Measurements from ENCODE around the gene ZNF780B. TPM values are rescaled to one million over a fixed set of nuclear protein-coding genes. Genes with fewer than 3 reads are reported as not detected.
"Not testable (repeated sequence)": the region's sequence is repeated elsewhere in the genome, so short reads cannot be mapped to it uniquely, and the experiment has no call there.

Gene ZNF780B
- total RNA-seq, 2 experiments from 2014 or later, result 18.6 to 25.7 TPM

- DNase-seq, result no peak
- CTCF ChIA-PET, result no interaction called here
- Mint-ChIP-seq H3K4me1 (no peaks in the 10 kb centered on the region), H3K9me3 (ENCODE audit: low read depth) (peaks cover 38% of the 10 kb centered on the region), H3K36me3 (peaks cover 96% of the 10 kb centered on the region), H3K27me3 (no peaks in the 10 kb centered on the region), H3K4me3 (no peak overlapping the region), H3K27ac (no peak overlapping the region)
- ATAC-seq, result no peak
Observed at GRCh38 chr19:40078377-40078776, 22.3 kb upstream of the ZNF780B start.

- no peak overlapping the region for H3K4me3 Mint-ChIP-seq
- H3K27me3 Mint-ChIP-seq, result no peaks in the 10 kb centered on the region
- no peak for ATAC-seq
Observed at GRCh38 chr19:40070058-40070457, 14.0 kb upstream of the ZNF780B start.

GRCh38 chr19:40059624-40060023 lies 3.6 kb upstream of the ZNF780B start:
- H3K4me1 Mint-ChIP-seq, result peaks cover 16% of the 10 kb centered on the region
- peaks cover 24% of the 10 kb centered on the region for H3K9me3 Mint-ChIP-seq (ENCODE audit: low read depth)
- peaks cover 15% of the 10 kb centered on the region for H3K27me3 Mint-ChIP-seq
- H3K4me3 Mint-ChIP-seq, result no peak overlapping the region
- no peak overlapping the region for H3K27ac Mint-ChIP-seq
- DNase-seq (no peak), ATAC-seq (no peak)
- CTCF ChIA-PET, result interaction anchor here (1.2 kb wide), 1 partner anchor 62 kb away, joined by 4 read pairs; the partner anchor contains the start of gene ZNF546
- peaks cover 14% of the 10 kb centered on the region for H3K36me3 Mint-ChIP-seq

More at GRCh38 chr19:40070058-40070457, 14.0 kb upstream of the ZNF780B start:
- H3K4me1 Mint-ChIP-seq, result no peaks in the 10 kb centered on the region
- CTCF ChIA-PET, result no interaction called here
- peaks cover 24% of the 10 kb centered on the region for H3K9me3 Mint-ChIP-seq (ENCODE audit: low read depth)
- no peak overlapping the region for H3K27ac Mint-ChIP-seq
- peaks cover 38% of the 10 kb centered on the region for H3K36me3 Mint-ChIP-seq
- DNase-seq, result no peak

DNA sequence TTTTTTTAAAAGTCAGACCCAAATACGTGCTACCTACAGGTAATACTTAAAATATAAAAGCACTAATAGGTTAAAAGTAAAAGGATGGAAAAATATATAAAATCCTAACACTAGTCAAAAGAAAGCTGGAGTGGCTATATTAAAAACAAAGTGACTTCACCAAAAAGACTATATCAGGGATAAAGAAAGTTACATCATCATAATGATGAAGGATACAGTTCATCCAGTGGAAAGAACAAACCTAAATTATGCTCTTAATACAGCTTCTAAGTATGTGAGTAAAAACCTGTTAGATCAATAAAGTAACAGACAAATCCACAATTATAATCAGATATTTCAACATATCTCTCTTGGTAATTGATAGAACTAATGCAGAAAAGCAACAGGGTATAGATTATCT lies 1.1 kb upstream of the ZNF780B start:
- CTCF ChIA-PET, result interaction anchor here (1.2 to 1.5 kb wide), 3 partner anchors 86 to 506 kb away, joined by 3 to 4 read pairs (median 4); partner anchors contain the start of gene PSMC4
- peaks cover 30% of the 10 kb centered on the region for H3K4me1 Mint-ChIP-seq

GRCh38 chr19:40056505-40056904 lies 474 bp upstream of the ZNF780B start:
- Mint-ChIP-seq H3K9me3 (ENCODE audit: low read depth) (peaks cover 14% of the 10 kb centered on the region), H3K36me3 (peaks cover 36% of the 10 kb centered on the region), H3K4me1 (peaks cover 30% of the 10 kb centered on the region), H3K27ac (peak overlapping the region; percentile 91), H3K4me3 (peak overlapping the region; percentile 95), H3K27me3 (peaks cover 15% of the 10 kb centered on the region)
- CTCF ChIA-PET, result interaction anchor here (1.2 to 1.5 kb wide), 2 partner anchors 86 to 109 kb away, joined by 4 read pairs; partner anchors contain the start of gene PSMC4
- DNase-seq (no peak), ATAC-seq (no peak)

More for the DNA sequence above, 1.1 kb upstream of the ZNF780B start:
- H3K27ac Mint-ChIP-seq, result no peak overlapping the region
- DNase-seq, result no peak
- H3K4me3 Mint-ChIP-seq, result peak overlapping the region; percentile 95
- peaks cover 15% of the 10 kb centered on the region for H3K27me3 Mint-ChIP-seq
- peaks cover 13% of the 10 kb centered on the region for H3K9me3 Mint-ChIP-seq (ENCODE audit: low read depth)
- H3K36me3 Mint-ChIP-seq, result peaks cover 32% of the 10 kb centered on the region
- ATAC-seq, result no peak

GRCh38 chr19:40055049-40055448 lies 982 bp downstream of the ZNF780B start:
- Mint-ChIP-seq H3K4me1 (peaks cover 30% of the 10 kb centered on the region), H3K9me3 (ENCODE audit: low read depth) (peaks cover 16% of the 10 kb centered on the region), H3K27ac (no peak overlapping the region), H3K27me3 (peaks cover 12% of the 10 kb centered on the region), H3K36me3 (peaks cover 43% of the 10 kb centered on the region), H3K4me3 (peak overlapping the region; percentile 95)
- CTCF ChIA-PET, result interaction anchor here (1.0 to 1.8 kb wide), 3 partner anchors 36 to 84 kb away, joined by 3 to 5 read pairs (median 4); partner anchors contain the start of genes PSMC4 and ZNF780A
- DNase-seq, result no peak
- no peak for ATAC-seq

GRCh38 chr19:40054632-40055031 lies 1.4 kb downstream of the ZNF780B start:
- Mint-ChIP-seq H3K4me3 (peak overlapping the region; percentile 95), H3K27me3 (peaks cover 8% of the 10 kb centered on the region), H3K9me3 (ENCODE audit: low read depth) (peaks cover 13% of the 10 kb centered on the region), H3K27ac (no peak overlapping the region), H3K4me1 (peaks cover 30% of the 10 kb centered on the region), H3K36me3 (peaks cover 42% of the 10 kb centered on the region)
- DNase-seq, result no peak
- no peak for ATAC-seq
- CTCF ChIA-PET, result interaction anchor here (1.0 to 1.8 kb wide), 3 partner anchors 36 to 84 kb away, joined by 3 to 5 read pairs (median 4); partner anchors contain the start of genes PSMC4 and ZNF780A

DNA sequence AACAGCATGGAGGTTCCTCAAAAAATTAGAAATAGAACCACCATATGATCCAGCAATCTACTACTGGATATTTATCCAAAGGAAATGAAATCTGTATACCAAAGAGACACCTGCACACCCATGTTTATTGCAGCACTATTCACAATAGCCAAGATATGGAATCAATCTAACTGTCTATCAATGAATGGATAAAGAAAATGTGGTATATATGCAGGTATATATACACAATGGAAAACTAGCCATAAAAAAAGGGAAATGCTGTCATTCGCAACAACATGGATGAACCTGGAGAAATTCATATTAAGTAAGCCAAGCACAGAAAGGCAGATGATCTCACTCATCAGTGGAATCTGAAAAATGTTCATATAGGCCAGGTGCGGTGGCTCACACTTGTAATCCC lies 2.5 kb downstream of the ZNF780B start:
- ATAC-seq (no peak), DNase-seq (no peak)
- Mint-ChIP-seq H3K27me3 (peaks cover 3% of the 10 kb centered on the region), H3K36me3 (peaks cover 49% of the 10 kb centered on the region), H3K4me1 (peaks cover 30% of the 10 kb centered on the region), H3K9me3 (ENCODE audit: low read depth) (peaks cover 8% of the 10 kb centered on the region), H3K27ac (no peak overlapping the region), H3K4me3 (no peak overlapping the region)
- CTCF ChIA-PET, result no interaction called here

- H3K27me3 Mint-ChIP-seq, H3K27ac Mint-ChIP-seq, H3K4me1 Mint-ChIP-seq, CTCF ChIA-PET, H3K4me3 Mint-ChIP-seq, ATAC-seq, DNase-seq: not testable (repeated sequence)
- peaks cover 47% of the 10 kb centered on the region for H3K36me3 Mint-ChIP-seq
- peaks cover 27% of the 10 kb centered on the region for H3K9me3 Mint-ChIP-seq (ENCODE audit: low read depth)
Observed at GRCh38 chr19:40041718-40042117, 14.3 kb downstream of the ZNF780B start.

- H3K4me3 Mint-ChIP-seq, CTCF ChIA-PET, H3K27me3 Mint-ChIP-seq, H3K27ac Mint-ChIP-seq, ATAC-seq, DNase-seq, H3K4me1 Mint-ChIP-seq: not testable (repeated sequence)
- H3K9me3 Mint-ChIP-seq (ENCODE audit: low read depth), result peaks cover 40% of the 10 kb centered on the region
- peaks cover 35% of the 10 kb centered on the region for H3K36me3 Mint-ChIP-seq
Observed at GRCh38 chr19:40038047-40038446, 18.0 kb downstream of the ZNF780B start.

- peaks cover 41% of the 10 kb centered on the region for H3K36me3 Mint-ChIP-seq
- no peak overlapping the region for H3K27ac Mint-ChIP-seq
- H3K4me1 Mint-ChIP-seq, result no peaks in the 10 kb centered on the region
- CTCF ChIA-PET, result no interaction called here
- H3K4me3 Mint-ChIP-seq, result no peak overlapping the region
- no peak for ATAC-seq
- DNase-seq, result no peak
- no peaks in the 10 kb centered on the region for H3K27me3 Mint-ChIP-seq
- peaks cover 47% of the 10 kb centered on the region for H3K9me3 Mint-ChIP-seq (ENCODE audit: low read depth)
Observed at GRCh38 chr19:40035996-40036395, 20.0 kb downstream of the ZNF780B start.

GRCh38 chr19:40033989-40034560 lies 22.0 kb downstream of the ZNF780B start:
- peaks cover 47% of the 10 kb centered on the region for H3K36me3 Mint-ChIP-seq
- H3K4me1 Mint-ChIP-seq, result no peaks in the 10 kb centered on the region
- no peaks in the 10 kb centered on the region for H3K27me3 Mint-ChIP-seq
- H3K4me3 Mint-ChIP-seq, result no peak overlapping the region
- no peak overlapping the region for H3K27ac Mint-ChIP-seq
- peaks cover 52% of the 10 kb centered on the region for H3K9me3 Mint-ChIP-seq (ENCODE audit: low read depth)
- CTCF ChIA-PET, result no interaction called here
- no peak for DNase-seq
- no peak for ATAC-seq

GRCh38 chr19:40026597-40026970 lies 29.4 kb downstream of the ZNF780B start:
- Mint-ChIP-seq H3K4me3 (no peak overlapping the region), H3K36me3 (peaks cover 29% of the 10 kb centered on the region), H3K27me3 (no peaks in the 10 kb centered on the region), H3K27ac (no peak overlapping the region), H3K9me3 (ENCODE audit: low read depth) (peaks cover 54% of the 10 kb centered on the region), H3K4me1 (no peaks in the 10 kb centered on the region)
- CTCF ChIA-PET, result no interaction called here
- ATAC-seq (no peak), DNase-seq (no peak)

GRCh38 chr19:40025938-40026596 lies 30.0 kb downstream of the ZNF780B start:
- Mint-ChIP-seq H3K4me1 (no peaks in the 10 kb centered on the region), H3K4me3 (no peak overlapping the region), H3K27me3 (no peaks in the 10 kb centered on the region), H3K36me3 (peaks cover 28% of the 10 kb centered on the region), H3K27ac (no peak overlapping the region), H3K9me3 (ENCODE audit: low read depth) (peaks cover 55% of the 10 kb centered on the region)
- DNase-seq, result no peak
- no peak for ATAC-seq
- CTCF ChIA-PET, result no interaction called here

Measured in activated CD8-positive, alpha-beta memory T cell treated with anti-CD3 and anti-CD28 coated beads, Interleukin-2, amount 10 ng/mL, durations not matched to agents 7 days and 5 days (primary cell).